ENCODE data around the gene NAA80.
"Not testable (repeated sequence)": the region's sequence is repeated elsewhere in the genome, so short reads cannot be mapped to it uniquely, and the experiment has no call there.

Gene NAA80

GRCh38 chr3:50288387-50289007 lies 10.7 kb downstream of the NAA80 start:
- peak; percentile 22 for DNase-seq

DNA sequence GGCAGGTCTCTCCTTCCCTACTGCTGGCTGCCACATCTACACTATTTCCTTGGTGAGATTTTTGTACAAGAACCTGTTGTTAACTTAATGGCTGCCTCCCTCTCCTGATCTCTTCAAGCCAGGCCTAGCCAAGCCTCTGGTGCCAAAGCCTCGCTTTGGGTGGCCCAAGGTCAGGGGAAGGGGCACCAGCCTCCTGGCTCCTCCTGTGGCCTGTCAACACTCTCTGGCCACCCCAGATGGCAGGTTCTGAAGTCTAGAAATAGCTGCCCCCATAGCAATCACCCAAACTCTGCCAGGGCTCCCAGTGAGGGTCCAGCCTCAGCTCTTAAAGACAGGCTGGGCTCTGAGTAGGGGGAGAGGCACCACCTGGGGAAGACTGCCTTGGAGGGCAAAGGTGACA lies 11.9 kb downstream of the NAA80 start:
- no peak for DNase-seq

DNA sequence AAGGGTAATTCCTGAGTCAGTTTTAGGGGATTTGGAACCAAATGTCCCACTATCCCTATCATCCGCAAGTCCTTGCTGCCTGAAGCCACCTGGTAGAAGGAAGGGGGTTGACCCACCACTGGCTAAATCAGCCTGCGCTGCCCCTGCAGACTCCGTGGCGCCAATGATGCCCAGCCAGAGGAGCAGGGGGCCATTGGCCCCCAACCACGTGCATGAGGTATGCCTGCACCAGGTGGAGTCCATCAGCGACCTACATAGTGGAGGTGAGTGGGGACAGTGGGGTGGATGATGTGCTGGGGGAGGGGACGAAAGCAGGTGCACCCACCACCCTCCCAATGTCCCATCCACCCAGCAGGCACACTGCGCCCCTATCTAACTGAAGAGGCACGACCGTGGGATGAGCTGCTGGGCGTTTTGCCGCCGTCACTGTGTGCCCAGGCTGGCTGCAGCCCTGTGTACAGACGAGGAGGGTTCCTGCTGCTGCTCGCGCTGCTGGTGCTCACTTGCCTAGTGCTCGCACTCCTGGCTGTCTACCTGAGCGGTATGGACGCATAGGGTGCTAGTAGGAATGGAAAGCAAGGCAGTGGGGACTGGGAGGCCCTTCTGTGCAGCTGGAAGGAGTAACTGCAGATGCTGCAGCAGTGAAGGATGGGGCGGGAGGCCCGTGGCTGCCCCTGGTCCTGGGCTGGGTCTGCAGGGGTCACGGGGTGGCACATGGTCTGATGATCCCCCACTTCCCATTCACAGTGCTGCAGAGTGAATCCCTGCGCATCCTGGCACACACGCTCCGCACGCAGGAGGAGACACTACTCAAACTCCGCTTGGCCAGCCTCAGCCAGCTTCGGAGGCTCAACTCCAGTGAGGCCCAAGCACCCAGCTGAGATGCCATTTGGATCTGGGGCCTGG lies 12.6 kb downstream of the NAA80 start:
- DNase-seq: no peak

GRCh38 chr3:50284121-50284520 lies 15.1 kb downstream of the NAA80 start:
- DNase-seq: not testable (repeated sequence)

DNA sequence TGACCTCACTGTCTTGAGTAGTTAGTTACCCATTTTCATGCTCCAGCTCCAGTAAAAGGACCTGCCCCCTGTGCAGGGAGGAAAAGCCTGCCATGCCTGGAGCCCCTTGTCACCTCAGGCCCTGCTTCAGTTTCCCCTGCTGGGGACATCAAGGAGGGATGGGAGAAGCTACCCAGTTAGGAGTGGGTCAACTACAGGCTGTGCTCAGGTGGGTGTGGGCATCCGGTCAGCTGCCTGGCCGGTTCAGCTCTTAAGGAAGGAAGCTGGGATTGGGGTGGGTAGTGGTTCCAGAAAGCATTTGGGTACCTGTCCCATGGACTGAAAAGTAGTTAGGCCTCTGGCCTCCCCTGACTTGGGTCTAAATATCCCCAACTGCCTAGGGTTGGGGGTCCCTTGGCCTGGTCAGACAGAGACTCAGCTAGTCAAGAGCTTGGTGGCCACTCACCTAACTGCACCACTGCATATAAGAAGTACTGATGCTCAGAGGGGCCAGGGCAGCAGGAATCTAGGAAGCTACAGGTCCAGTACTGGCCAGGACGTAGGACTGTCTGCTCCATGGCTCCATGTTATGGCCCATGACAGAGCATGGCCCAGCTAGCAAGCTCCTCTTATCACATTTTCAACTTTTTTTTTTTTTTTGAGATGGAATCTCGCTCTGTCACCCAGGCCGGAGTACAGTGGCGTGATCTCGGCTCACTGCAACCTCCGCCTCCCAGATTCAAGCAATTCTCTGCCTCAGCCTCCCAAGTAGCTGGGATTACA lies 19.8 kb downstream of the NAA80 start:
- DNase-seq: no peak

- DNase-seq: peak; percentile 74
Observed at GRCh38 chr3:50278880-50279224, 20.4 kb downstream of the NAA80 start, which contains the start of gene LSMEM2. Gene LSMEM2, plus strand, starts transcription at chr3:50279087. Its CDS starts 27 bp downstream, at chr3:50279114.

DNA sequence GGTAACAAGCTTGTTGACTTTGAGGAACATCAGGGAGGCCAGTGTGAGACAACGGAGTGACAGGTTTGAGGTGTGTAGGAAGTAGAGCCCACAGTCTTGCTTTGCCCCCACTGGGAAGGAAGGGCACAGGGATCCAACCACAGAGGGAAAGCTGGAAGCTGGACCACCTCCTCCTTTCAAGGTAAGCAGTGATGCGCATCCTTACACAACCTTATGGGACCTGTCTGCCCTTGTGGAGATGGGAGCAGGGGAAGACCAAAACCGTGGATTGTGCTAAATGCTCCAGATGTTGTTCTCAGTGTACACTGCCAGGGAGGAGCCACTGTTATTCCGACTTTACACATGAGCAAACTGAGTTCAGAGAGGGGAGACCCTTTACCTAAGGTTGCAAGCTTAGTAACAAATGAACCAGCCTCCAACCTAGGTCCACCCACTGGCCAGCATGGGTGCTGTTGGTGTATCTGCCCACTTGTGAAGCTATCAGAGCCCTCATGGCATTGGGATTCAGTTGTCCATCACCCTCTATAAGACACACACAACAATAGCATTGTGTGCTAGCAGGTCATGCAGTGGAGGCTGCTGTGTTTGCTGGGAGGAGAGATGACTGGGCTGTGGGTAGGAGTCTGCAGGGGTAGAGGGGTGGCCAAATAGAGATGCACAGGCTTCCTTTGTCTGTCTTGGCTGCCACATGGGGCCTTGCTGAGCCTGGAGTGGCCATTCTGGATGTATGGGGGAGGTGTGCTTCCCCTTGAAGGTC lies 20.9 kb downstream of the NAA80 start:
- no peak for DNase-seq

DNA sequence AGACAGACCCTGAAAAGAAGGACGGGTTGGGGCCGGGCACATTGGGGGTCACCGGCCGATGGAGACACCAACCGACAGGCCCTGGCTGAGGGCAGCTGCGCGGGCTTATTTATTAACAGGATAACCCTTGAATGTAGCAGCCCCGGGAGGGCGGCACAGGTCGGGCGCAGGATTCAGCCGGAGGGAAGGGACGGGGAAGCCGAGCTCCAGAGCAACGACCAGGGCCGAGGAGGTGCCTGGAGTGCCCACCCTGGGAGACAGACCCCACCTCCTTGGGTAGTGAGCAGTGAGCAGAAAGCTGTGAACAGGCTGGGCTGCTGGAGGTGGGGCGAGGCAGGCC lies 22.5 kb downstream of the NAA80 start:
- no peak for DNase-seq

DNA sequence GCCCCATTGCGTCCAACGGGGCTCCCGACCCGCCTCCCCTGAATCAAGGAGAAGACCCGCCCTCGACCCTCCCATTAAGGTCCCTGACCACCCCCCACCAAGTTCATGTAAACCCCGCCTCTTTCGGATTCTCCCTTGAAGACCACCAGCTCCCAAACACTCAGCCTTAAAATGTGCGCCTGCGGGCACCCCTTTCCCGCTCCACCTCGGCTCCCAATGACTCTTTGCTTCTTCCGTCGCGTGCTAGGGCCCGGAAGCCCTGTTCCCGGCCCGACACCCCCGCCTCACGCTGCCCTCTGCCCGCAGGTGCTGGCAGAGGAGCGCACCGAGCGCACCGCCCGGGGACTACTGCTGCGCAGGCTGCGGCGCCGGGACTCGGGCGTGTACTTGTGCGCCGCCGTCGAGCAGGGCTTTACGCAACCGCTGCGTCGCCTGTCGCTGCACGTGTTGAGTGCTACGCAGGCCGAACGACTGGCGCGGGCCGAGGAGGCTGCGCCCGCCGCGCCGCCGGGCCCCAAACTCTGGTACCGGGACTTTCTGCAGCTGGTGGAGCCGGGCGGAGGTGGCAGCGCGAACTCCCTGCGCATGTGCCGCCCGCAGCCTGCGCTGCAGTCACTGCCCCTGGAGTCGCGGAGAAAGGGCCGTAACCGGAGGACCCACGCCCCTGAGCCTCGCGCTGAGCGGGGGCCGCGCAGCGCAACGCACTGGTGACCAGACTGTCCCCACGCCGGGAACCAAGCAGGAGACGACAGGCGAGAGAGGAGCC lies 23.0 kb downstream of the NAA80 start:
- DNase-seq: no peak

GRCh38 chr3:50275141-50275995 lies 23.8 kb downstream of the NAA80 start:
- no peak for DNase-seq

DNA sequence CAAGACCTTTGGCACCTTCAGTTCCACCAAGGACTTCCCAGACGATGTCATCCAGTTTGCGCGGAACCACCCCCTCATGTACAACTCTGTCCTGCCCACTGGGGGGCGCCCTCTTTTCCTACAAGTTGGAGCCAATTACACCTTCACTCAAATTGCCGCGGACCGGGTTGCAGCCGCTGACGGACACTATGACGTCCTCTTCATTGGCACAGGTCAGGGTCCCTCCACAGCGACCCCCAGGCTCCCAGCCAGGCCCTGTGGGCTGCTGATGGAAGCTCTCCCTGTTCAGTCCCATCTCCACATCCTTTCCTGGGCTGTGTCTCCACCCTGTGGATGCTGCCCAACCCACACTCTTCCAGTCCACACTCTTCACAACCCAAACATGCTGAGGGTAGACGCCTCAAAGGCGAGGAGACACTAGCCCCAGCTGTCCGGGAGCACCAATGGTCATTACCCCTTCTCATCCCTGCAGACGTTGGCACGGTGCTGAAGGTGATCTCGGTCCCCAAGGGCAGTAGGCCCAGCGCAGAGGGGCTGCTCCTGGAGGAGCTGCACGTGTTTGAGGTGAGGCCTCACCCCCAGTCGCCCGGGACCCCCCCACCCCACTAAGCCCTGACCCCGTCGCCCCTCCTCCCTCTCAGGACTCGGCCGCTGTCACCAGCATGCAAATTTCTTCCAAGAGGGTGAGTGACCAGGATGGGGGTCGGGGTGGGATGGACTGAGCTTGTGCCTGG lies 24.7 kb downstream of the NAA80 start:
- DNase-seq: peak; percentile 68

DNA sequence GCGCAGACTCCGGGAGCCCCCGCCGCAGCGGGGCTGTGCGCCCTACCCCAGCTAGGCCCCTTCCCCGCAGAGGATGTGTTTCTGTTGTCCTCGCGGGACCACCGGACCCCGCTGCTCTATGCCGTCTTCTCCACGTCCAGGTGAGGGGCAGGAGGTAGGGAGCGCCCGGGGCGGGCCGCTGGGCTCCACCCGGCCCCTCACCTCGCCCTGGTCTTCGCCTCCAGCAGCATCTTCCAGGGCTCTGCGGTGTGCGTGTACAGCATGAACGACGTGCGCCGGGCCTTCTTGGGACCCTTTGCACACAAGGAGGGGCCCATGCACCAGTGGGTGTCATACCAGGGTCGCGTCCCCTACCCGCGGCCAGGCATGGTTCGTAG lies 25.5 kb downstream of the NAA80 start:
- no peak for DNase-seq

GRCh38 chr3:50272911-50273688 lies 26.1 kb downstream of the NAA80 start:
- DNase-seq: peak; percentile 91

- DNase-seq: not testable (repeated sequence)
Observed at GRCh38 chr3:50272538-50272910, 26.7 kb downstream of the NAA80 start.

DNA sequence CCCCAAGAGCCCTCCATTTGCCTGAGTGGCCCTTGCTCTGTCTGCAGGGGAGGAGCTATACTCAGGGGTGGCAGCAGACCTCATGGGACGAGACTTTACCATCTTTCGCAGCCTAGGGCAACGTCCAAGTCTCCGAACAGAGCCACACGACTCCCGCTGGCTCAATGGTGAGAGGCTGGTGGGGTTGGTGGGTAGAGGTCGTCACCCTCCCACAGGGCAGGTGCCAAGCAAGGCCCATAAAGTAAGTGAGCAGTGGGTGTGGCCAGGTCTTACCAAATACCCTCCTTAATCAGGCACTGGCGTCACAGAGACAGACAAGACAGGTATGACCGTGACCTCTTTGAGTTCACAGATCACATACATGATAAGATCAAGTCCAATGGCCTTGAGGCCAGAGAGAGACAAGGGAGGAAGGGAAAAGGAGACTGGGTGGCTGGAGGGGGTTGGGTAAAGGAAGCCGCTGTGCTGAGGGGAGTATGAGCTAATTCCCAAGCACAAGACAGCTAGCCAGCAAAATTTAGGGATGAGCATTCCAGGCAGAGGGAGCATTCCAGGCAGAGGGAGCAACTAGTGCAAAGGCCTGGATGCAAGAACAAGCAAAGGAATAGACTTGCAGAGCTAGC lies 27.8 kb downstream of the NAA80 start:
- no peak for DNase-seq

DNA sequence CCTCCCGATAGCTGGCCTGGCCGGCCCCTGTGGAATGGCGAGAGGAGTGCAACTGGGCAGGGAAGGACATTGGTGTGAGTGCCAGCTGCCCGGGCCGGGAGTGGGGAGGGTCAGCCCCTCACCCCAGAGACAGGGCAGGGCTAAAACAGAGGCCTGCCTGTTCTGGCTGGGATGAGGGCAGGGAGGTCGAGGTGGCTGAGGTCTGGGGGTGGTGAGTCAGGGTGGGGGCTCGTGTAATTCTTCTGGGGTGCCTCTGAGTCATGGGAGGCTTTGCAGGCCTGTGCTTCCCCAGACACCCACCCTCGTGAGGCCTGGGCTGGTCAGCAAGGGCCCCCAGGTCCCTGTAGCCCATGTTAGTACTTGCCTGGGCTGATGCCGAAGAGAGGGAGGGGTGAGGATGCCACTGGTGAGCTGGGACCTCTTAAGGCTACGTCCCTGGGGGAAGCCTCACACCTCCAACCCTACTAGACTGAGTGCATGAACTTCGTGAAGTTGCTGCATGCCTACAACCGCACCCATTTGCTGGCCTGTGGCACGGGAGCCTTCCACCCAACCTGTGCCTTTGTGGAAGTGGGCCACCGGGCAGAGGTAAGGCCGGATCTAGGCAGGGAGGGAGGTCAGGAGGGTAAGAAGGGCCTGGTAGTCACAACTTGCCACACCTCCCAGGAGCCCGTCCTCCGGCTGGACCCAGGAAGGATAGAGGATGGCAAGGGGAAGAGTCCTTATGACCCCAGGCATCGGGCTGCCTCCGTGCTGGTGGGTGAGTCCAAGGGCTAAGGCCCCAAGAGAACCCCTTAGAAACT lies 28.6 kb downstream of the NAA80 start:
- no peak for DNase-seq

DNA sequence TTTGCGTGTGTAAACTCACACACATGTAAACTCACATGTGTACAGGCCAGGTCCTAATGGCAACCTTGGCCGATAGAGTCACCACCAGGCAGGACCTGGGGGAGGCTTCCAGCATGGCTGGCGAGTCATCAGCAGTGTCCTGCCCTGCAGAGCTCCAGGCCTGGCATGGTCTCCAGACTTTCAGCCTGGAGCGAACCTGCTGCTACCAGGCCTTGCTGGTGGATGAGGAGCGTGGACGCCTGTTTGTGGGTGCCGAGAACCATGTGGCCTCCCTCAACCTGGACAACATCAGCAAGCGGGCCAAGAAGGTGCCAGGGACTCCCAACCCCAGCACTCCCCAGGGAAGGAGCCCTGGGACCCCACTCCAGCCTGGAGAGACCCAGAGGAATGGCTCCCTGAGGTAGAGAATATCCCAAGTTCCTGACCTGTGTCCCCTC lies 29.2 kb downstream of the NAA80 start:
- DNase-seq: no peak

- DNase-seq: no peak
Observed at GRCh38 chr3:50269460-50269859, 29.7 kb downstream of the NAA80 start.

Data from femur (tissue), 1 donor.